Stimulated activated CD8-positive, alpha-beta memory T cell treated with anti-CD3 and anti-CD28 coated beads, Interleukin-15, amount 100 ng/mL, for 48 hours (primary cell): Measurements from ENCODE around the gene OR5C1.
A peak's percentile ranks its signal among the peaks of the same experiment; 100 is the strongest.
"Not testable (repeated sequence)": the region's sequence is repeated elsewhere in the genome, so short reads cannot be mapped to it uniquely, and the experiment has no call there.

ENCODE experiments used
- DNase-seq, 2 donors: peaks; one replicate each; pipeline ENCODE4 v3.0.0-alpha.2; 2020; ENCODE audit warnings: low read depth in 2 of 2

OR5C1 gene

GRCh38 chr9:122788831-122789230 is at the start of gene OR5C1:
Gene OR5C1, plus strand, starts transcription at chr9:122788933. Its CDS starts 0 bp downstream, at chr9:122788933.
- no peak for DNase-seq

- DNase-seq, result no peak
Measured at GRCh38 chr9:122742003-122742402, 46.7 kb upstream of the OR5C1 start, which contains the start of gene OR1L6. Gene OR1L6, plus strand, starts transcription at chr9:122742303. Its CDS starts 7,545 bp downstream, at chr9:122749848.

GRCh38 chr9:122754825-122755224 is 33.9 kb upstream of the OR5C1 start:
- DNase-seq, result no peak

- no peak for DNase-seq
Measured at GRCh38 chr9:122767817-122768216, 20.9 kb upstream of the OR5C1 start.

GRCh38 chr9:122777052-122777451 is 11.7 kb upstream of the OR5C1 start:
- no peak for DNase-seq

- no peak for DNase-seq
Measured at GRCh38 chr9:122777935-122778627, 10.7 kb upstream of the OR5C1 start.

GRCh38 chr9:122779181-122779580 is 9.6 kb upstream of the OR5C1 start:
- no peak for DNase-seq

GRCh38 chr9:122780026-122780425 is 8.7 kb upstream of the OR5C1 start:
- DNase-seq, result no peak

- DNase-seq, result no peak
Measured at GRCh38 chr9:122781671-122782070, 7.1 kb upstream of the OR5C1 start.

- no peak for DNase-seq
Measured at GRCh38 chr9:122785269-122785668, 3.5 kb upstream of the OR5C1 start.

- DNase-seq, result no peak
Measured at GRCh38 chr9:122786338-122786737, 2.4 kb upstream of the OR5C1 start.

GRCh38 chr9:122789256-122790046 is 718 bp downstream of the OR5C1 start:
- no peak for DNase-seq

- no peak for DNase-seq
Measured at GRCh38 chr9:122791872-122792669, 3.3 kb downstream of the OR5C1 start.

- DNase-seq, result no peak
Measured at GRCh38 chr9:122797316-122798063, 8.8 kb downstream of the OR5C1 start.

- DNase-seq, result no peak
Measured at GRCh38 chr9:122800066-122801060, 11.6 kb downstream of the OR5C1 start, which contains the start of gene OR1K1. Gene OR1K1, plus strand, starts transcription at chr9:122800123. Its CDS starts 0 bp downstream, at chr9:122800123.

- DNase-seq, result peak in 1 of 2 donors; percentile 13
Measured at GRCh38 chr9:122806661-122807060, 17.9 kb downstream of the OR5C1 start.

- DNase-seq, result peak; percentile 50 to 61
Measured at GRCh38 chr9:122807271-122807900, 18.7 kb downstream of the OR5C1 start.

GRCh38 chr9:122808141-122808540 is 19.4 kb downstream of the OR5C1 start:
- no peak for DNase-seq

- not testable (repeated sequence) for DNase-seq
Measured at GRCh38 chr9:122809261-122809660, 20.5 kb downstream of the OR5C1 start.
